ENCODE results near the gene NEUROG1. TPM values are rescaled to one million over a fixed set of nuclear protein-coding genes. Genes with fewer than 3 reads are reported as not detected.

The NEUROG1 gene, protein sequence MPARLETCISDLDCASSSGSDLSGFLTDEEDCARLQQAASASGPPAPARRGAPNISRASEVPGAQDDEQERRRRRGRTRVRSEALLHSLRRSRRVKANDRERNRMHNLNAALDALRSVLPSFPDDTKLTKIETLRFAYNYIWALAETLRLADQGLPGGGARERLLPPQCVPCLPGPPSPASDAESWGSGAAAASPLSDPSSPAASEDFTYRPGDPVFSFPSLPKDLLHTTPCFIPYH
- total RNA-seq = not detected in 2 replicates

DNA sequence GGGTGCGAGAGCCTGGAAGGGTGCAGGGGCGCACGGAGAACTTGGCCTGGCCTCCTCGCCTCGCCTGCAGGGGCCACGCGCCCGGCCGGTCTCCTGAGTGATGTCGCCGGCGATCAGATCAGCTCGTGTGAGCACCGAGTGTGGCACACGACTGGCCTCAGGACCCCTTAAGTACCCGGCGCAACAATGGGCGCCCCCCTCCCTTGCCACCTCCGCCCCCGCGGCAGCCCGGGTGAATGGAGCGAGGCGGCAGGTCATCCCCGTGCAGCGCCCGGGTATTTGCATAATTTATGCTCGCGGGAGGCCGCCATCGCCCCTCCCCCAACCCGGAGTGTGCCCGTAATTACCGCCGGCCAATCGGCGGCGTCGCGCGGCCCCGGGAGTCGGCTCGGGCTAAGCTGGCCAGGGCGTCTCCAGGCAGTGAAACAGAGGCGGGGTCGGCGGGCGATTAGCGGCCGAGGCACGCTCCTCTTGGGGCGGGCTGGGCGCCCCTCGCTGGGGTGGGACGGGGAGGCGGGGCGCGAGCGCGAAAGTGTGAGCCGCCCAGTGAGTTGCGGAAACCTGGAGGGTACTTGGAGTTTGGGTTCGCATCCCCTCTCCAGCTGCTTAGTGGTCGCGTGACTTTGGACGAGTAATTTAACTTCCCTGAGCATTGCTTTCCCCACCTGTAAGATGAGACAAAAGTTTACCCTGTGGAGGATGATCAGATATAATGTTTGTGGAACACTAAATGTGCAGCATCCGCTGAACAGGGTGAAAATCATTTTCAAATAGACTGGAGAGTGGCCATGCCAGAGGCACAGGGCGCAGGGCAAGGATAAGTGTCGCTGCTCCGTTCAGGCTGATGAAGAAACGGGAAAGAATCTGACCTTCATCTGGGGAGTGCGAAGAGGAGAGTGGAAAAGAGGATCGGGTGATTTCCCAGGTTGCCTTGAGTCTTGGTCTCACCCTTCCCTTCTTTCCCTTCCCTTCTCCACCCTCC is at the start of gene NEUROG1:
Gene NEUROG1, minus strand, starts transcription at position 145 of the 982 bp plus-strand sequence. CDS start 274 bp downstream, outside the sequence.

GRCh38 chr5:135578685-135579341 is 43.0 kb upstream of the NEUROG1 start, which contains the start of gene CXCL14:
TSS of gene CXCL14 (minus strand) at chr5:135578991. CDS start at chr5:135578778, 213 bp downstream.

Other genes with a start within 250 kb of the NEUROG1 start
- 269 and 285 TPM in 2 replicates for gene MACROH2A1, start 136.7 kb downstream of the NEUROG1 start, total RNA-seq
- not detected in 2 replicates for gene DCANP1, start 88.6 kb downstream of the NEUROG1 start, total RNA-seq
- gene TIFAB, start 83.6 kb downstream of the NEUROG1 start, total RNA-seq = not detected in 2 replicates
- 0.97 and 3.6 TPM in 2 replicates for gene CXCL14, start 43.0 kb upstream of the NEUROG1 start, total RNA-seq